HL-60/S4 treated with phorbol 12-myristate 13-acetate at 8.2 ng/mL for 4 days and 3 days (cell line): Measurements from ENCODE around the gene DCUN1D3.

Source experiments
- in situ Hi-C: fragments of 300-500 bp; cut with MboI; formaldehyde crosslinking; loops from 2 replicates; pipeline ENCODE4 v1.15.0; 2022; ENCODE audit warnings: low sequenced_read_pairs

The DCUN1D3 gene

DNA sequence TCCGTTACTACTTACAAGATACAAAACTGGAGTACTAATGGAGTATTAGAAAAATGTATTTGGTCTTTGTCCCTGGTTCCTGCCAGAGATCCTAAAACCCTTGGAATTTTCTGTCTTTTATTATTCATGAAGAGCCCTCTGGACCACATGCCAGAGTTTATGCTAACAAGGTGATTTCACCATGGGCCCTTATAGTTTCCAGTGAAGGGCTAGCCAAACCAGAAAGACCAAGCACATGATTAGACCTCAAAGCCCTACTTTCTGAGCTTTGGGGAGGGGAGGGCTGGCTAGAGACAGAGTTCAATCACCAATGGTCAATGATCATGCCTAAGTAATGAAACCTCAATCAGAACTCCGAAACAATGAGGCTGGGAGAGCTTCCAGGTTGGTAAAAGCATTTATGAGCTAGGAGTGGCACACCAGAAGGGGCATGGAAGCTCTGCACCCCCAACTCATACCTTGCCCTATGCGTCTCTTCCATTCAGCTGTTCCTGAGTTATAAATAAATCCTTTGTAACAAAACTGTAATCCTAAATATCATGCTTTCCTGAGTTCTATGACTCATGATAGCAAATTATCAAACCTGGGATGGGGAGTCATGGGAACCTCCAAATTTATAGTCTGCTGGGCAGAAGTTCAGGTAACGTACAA is 10.4 kb downstream of the DCUN1D3 start:
- in situ Hi-C loops = no loop called here

DNA sequence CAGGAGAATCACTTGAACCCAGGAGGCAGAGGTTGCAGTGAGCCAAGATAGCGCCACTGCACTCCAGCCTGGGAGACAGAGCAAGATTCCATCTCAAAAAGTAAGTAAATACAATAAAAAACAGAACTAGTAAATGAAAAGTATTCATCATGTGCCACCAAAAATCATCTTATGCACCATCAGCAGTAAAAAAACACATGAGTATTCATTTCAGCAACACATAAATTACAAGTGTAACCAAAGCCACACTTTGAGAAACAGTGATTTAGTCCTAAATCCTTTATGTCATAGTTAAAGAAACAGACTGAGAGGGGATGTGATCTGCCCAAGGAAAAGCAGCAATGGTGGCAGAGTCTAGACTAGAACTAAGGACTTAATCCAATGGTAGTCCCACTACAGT is 13.0 kb downstream of the DCUN1D3 start:
- in situ Hi-C loops = no loop called here

DNA sequence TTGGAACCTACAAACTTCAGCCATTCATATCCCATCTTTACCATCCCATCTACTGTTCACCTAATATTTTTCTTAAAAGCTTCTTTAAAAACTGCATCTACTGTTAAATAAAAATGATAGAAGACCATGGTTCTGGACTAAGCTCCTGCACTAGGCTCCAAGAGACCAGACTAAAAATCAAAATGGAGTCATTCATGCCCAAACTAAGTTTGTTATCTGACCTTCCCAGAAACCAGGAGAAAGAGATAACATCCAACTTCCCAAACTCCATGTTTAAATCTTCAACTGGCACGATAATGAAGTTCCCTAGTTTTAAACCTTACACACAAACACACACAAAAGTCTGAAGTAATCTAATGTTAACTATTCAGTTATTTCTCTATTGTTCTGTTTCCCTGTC is 13.8 kb downstream of the DCUN1D3 start:
- in situ Hi-C loops = no loop called here

DNA sequence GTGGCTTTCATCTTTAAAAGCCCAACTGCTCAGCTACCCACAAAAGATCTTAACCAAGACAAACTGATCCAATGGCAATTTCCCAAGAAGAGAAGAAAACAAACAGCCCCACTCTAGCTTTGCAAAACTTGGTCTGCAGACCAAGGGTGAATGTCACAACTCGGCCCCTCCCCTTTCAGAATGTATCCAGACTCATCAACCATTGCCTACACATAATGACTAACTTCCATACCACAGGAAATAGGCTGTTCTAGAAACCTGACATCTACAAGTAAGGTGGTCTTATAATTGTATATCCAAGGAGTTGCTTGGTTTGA is 16.0 kb downstream of the DCUN1D3 start:
- in situ Hi-C loops = no loop called here

DNA sequence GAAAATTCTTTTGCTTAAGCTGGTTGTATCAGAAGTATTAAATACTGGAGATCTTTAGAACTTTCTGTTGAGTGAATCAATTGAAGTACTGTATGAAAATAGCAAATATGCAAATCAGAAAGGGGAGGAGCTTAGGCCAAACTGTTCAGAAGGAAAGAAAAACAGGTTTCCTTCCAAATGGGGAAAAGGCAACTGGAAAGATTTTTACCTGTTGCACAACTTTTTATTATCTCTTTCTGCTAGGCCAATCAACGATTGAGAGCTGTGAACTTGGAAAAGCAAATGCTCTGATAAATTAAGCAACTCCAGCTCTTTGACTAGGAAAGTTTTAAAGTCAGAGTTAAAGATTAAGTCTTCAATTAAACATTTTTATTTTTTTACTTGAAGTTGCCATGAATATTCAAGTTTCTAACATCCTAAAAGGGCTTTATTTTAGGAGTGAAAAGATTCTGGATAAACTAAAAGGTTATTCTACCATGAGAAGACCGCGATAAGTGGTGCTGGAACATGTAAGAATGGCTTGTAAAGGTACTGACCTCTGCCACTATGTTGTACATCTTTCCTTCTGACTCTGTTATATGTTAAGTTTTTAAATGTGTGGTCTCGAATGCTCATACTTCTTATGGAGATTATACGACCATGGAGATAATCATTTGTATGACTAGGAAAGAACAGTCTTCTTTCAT is 16.5 kb downstream of the DCUN1D3 start:
- in situ Hi-C loops = no loop called here

DNA sequence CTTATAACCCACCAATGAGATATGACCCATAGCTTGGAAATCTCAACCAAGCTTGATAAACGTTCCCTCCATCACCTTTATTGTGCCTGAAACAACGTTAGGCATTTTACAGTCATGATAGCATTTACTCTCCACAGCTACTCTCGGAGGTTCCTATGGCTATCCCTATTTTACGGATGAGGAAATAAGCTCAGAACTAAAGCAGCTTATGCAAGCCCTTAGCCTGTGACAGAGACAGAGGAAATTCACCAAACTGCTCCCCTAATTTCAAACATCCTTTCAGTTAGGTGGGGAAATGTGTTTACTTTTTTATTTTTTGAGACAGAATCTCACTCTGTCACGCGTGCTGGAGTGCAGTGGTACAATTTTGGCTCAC is 18.7 kb downstream of the DCUN1D3 start:
- in situ Hi-C loops = no loop called here

DNA sequence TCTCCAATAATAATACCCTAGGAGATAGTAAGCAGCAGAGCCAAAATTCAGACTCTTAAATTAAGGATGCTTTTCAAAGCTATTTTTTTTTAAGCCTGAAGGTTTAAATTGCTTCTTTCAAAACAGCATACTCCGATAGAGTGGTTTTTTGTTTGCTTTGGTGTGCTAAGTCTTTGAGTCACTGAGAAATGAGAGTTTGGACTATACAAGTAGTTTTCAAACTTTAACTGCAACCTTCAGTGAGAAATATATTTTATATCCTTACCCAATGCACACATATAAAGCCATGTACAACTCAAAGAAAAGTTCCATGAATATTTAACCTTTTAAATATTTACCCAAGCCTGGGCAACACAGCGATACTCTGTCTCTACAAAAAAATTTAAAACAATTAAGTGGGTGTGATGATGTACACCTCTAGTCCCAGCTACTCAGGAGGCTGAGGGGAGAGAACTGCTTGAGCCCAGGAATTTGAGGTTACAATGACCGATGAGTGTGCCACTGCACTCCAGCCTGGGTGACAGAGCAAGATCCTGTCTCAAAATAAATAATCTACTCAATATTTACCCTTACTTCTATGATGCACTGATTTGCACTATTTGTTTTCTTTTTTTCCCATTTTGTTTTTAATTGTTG is 19.2 kb downstream of the DCUN1D3 start:
- in situ Hi-C loops = no loop called here

DNA sequence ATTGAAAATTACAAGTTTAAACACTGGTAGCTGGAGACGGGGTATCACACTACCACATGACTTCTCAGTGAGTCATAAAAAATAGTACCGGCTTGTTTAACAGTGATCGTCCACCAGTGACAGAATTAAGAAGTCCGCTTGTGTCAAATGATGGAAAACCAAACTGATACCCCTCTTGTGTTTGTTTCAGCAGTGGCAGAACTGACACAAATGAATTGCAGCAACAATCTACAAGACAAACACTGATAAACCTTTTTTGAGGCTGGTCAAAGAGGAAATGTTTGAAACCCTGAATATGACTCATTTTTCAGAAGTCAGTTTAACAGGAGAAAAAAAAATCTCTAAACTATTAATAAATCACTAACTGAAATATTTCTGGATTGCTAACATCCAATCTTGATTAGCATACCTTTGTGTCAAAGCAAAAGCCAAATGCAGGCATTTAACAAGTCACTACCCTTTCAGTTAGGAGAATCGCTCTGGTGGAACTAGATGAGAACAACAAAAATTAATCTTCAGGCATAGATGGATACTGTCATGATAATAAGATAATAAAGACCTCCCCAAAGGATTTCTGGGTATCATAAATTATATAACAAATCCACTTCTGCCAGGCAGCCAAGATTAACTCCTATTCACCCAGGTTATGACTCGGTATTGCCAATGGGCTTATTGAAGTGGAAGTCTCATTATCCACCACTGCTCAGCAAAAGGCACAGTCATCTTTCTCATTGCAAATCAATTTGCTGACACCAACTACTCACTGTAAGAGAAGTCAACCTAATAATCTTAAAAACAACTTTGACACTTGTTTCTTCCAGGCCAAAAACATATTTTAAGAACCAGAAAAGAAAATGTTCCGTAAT is 20.8 kb downstream of the DCUN1D3 start:
- in situ Hi-C loops = no loop called here

DNA sequence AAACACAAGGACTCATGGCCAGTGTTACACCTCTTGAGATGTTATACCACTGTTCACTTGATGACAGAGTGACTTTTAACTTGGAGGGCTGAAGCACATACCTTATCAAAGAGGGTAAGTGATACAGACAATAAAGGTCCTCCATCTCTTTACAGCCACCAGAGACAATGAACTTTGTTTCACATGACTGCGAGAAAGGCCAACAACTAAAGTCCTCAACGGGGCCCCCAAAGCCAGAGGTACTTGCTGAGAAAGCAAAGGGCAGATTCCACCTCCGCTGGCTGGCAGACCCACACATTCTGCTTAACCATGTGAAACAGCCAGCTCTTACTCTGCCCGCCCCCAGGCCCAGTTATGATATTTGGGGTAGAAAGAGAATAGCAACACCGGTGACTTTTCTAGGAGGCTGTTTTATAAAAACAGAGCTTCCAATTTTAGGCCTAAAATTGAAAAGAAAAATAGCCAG is 21.4 kb downstream of the DCUN1D3 start:
- in situ Hi-C loops = no loop called here

DNA sequence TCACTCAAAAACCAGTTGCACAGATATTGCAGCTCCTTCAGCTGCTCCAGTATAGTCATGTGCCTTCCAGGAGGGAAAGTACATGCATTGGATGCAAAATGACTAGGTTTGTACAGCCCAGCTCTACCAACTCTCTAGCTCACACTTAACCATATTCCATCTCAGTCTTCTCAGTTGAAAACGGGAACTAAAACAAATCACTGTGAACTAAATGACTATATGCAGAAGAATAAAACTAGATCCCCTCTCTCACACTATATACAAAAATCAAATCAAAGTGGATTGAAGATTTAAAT is 24.9 kb downstream of the DCUN1D3 start:
- in situ Hi-C loops = no loop called here

DNA sequence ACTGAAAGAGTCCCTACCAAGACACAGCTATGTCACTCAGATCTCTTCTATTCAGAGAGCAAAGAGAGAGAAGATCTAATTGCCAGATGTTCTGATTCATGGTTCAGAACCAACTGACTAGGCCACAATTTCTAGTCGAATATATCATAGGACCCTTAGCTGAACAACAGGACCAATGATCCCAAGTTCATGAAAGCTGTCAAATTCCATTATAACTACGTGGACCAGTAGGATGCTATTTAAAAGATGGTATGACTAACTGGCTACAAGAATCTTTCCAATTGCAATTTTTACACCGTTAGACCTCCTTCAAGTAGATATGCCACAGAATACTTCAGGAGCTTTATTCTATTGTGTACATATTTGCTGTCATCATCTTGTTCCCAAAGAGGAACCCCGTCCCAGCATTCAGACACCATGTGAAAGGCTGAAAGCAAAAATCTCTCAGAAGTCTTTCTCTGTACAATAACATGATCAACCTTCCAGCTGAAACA is 26.0 kb downstream of the DCUN1D3 start:
- in situ Hi-C loops = no loop called here

DNA sequence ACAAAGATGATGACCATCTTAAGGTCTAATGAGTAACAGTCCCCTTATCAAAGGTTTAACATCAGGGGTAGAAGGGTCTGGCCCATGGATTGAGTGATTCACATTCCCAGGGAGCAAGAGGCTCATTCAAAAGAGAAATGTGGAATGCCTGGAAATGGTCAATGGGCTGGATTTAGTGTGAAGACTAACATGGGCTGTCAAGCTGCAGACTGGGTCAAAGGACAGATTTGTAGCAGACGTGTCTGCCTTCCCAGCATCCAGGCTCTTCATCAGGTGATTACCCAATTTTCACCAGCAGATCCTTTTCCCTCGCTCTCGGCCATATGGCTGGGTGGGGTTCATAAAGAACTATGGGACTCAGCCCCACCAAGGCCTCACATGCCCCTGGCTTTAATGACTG is 26.8 kb downstream of the DCUN1D3 start:
- in situ Hi-C loops = no loop called here

DNA sequence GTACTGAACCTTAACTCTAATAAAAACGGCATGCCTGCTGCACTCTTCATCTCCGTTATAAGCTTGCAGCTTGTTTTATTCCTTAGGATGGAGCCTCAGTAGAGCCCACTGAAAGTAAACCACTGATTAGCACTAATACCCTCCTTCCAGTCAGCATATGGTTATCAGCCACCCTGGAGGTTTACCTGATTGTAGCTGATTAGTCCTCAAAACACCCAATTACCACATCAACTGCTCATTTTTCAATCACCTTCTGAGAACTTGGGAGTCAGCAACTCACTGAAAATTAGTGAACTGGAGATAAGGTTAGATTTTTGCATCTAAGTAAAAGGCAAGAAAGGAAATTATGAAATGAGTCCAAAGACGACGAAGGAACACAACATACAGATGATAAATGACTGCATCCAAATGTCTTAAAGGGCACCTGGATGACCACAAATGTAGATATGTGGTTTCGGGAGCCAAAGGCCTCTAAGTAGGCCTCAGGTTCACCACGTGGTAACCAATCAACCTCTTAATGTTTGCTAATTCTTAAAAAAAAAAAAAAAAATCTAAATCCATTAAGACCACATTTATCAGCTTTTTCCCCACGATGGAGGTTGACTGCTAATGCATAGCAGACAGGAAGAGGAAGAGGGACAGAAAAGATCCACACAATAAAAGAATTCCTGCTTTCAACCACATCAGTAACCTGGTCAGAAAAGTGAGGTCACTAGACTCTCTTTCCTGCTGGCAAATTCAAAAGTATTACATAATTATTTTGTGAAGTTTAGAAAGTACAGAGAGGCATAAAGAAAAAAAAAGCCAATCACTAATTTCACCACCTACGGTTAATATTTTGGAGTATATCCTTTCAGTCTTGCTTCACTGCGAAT is 28.0 kb downstream of the DCUN1D3 start:
- in situ Hi-C loops = no loop called here

DNA sequence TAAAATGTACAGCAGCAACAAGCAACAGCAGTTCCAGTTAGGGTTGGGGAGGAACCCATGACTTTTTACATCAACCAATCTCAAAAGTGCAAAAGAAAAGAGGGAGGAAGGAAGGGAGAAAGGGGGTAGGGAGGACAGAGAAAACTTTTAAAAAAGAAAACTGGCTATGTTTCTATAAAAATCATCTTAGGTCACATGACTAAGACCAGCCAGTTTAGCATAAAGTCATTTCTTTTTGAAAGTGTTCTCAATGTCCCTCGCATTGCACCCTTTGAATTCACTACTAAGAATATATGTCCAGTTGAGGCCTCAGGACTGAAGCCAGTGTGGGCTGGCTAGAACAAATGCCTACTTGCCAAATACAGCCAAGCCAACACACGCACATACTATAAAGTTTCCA is 28.9 kb downstream of the DCUN1D3 start:
- in situ Hi-C loops = no loop called here

DNA sequence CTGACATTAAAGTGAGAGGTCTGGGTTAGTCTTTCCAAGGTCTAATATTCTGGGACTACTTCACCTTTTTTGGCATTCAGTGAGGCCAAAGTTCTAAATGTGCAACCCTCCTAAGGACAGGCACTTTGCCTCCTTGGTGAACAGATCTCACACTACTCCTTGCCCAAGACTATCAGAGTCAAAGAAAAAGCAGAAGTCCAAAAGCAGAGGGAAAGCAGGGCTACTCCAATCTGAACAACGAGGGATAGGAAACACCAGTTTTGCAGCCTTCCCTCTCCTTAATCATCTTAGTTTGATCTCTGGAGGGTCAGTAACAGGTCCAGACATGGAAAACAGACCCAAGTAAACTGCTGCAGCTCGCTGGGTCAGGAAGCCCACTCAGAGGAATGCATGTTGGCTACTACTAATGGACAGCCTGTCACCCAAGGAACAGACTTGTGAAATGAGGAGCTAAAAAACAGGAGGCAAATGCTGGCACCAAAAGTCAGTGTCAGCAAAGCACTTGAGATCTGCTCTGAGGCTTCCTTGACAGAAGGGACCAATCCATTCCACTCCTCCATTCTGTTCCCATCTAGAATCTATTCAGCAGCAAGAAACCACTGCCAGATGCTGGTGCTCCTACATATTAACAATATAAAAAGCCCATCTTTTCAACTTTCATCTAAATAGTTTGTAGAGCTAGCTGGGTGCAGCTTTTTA is 29.9 kb downstream of the DCUN1D3 start:
- in situ Hi-C loops = no loop called here

DNA sequence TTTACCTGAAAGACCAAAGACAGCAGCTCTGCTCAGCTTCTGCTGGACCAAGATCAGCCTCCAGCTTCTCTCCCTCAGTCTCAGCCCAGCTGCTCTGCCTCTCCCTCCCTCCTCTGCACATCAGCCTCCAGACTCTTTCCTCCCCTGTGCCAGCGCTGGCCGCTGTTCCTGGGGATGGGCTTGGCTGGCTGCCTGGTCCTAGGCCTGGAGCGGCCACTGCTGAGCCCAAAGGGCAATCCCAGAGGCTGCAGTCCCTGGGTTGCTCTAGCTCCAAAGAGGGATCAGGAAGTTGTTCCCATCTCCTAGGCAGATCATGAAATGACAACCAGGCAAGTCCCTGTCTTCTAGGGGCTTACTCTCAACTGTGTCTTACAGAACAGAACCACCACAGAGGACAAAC is 31.3 kb downstream of the DCUN1D3 start:
- in situ Hi-C loops = no loop called here

DNA sequence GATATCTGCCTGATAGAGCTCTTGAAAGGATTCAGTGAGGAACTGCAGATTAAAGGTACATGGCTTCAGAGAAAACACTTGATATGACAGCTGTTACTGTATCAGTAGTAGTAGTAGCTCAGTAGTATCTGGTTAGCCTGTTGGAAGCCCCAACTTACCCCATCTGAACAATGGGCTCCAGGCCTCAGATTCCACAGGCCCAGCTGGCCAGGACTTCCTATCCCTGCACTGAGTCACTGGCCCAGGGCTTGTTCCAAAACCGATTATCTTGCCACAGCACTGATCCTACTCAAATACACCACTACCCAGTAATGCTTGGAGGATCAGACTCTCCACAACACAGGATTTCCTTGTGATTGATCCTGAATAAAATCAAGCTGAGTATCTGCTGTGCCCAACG is 32.6 kb downstream of the DCUN1D3 start:
- in situ Hi-C loops = no loop called here

DNA sequence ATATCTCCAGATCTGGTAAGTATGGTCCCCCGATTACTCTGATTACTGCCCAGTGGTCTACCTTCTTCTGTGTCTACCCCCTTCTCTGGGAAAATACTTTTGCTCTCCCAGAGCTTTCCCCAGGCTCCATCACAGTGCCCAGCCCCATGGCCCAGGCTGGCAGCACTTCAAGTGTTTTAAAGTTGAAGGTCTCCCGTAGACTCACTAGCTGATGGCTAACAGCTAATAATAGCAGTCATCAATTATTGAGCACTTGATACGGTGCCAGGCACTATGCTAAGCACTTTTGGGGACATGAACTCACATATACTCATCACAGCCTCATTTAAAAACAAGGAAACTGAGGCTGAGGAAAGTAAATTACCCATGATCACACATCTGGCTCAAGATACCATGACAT is 33.4 kb downstream of the DCUN1D3 start:
- in situ Hi-C loops = no loop called here

DNA sequence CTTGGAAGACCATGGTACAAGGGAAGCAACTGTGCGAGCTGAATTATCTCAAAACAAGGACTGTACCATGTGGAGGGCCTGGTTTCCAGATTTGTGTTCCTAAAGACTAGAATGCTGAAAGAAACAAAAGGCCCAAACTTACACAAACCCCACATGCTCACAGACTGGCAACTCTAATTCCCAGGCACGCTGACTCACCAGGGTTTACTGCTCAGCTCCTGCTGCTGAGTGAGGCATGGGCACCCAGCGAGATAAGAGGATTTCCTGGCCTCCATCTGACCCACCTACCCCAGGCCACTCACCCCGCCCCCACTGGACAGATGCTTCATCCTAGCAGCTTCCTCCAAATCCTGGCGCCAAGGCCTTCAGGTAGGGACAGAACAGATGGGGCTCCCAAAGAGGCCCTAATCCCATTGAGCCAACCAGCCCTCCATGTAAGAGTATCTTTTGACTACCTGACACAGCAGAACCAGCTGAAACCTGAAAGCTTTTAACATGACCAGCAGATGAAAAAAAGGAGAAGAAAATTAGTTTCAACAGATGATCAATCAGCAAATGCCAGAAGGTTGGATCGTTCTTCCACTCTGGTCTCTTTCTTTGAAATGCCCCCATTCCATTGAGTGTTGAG is 33.9 kb downstream of the DCUN1D3 start:
- in situ Hi-C loops = no loop called here
